A549 (cell line): ENCODE results near the gene XKR7.

Experiments used
- CBX2 ChIP-seq: fragments of 200-600 bp; sonication (generic); IDR thresholded peaks from 2 replicates; pipeline ENCODE4 v1.6.1; 2016; ENCODE audit warnings: low read depth, mild to moderate bottlenecking, borderline replicate concordance
- CTCF ChIP-seq: fragments of >200 bp; sonication (Bioruptor Twin); formaldehyde crosslinking; IDR thresholded peaks from 3 replicates; pipeline ENCODE4 v1.5.1; 2016
- KDM1A ChIP-seq: fragments of 200-600 bp; sonication (generic); IDR thresholded peaks from 2 replicates; pipeline ENCODE4 v1.6.1; 2016; ENCODE audit warnings: low read depth, mild to moderate bottlenecking
- POLR2A ChIP-seq: IDR thresholded peaks from 2 replicates; pipeline ENCODE4 v1.6.1; 2012; ENCODE audit warnings: mild to moderate bottlenecking, low read length
- TF ChIP-seq, protein P1 (sequence below): fragments of 200-600 bp; sonication (generic); IDR thresholded peaks from 2 replicates; pipeline ENCODE4 v1.6.1; 2016; ENCODE audit warnings: antibody characterized with exemption, mild to moderate bottlenecking, moderate library complexity
- TF ChIP-seq, protein P2 (sequence below): fragments of 450-650 bp; IDR thresholded peaks from 2 replicates; pipeline ENCODE4 v1.6.1; 2014; ENCODE audit warnings: antibody characterized with exemption

- TF ChIP-seq, protein P1, sequence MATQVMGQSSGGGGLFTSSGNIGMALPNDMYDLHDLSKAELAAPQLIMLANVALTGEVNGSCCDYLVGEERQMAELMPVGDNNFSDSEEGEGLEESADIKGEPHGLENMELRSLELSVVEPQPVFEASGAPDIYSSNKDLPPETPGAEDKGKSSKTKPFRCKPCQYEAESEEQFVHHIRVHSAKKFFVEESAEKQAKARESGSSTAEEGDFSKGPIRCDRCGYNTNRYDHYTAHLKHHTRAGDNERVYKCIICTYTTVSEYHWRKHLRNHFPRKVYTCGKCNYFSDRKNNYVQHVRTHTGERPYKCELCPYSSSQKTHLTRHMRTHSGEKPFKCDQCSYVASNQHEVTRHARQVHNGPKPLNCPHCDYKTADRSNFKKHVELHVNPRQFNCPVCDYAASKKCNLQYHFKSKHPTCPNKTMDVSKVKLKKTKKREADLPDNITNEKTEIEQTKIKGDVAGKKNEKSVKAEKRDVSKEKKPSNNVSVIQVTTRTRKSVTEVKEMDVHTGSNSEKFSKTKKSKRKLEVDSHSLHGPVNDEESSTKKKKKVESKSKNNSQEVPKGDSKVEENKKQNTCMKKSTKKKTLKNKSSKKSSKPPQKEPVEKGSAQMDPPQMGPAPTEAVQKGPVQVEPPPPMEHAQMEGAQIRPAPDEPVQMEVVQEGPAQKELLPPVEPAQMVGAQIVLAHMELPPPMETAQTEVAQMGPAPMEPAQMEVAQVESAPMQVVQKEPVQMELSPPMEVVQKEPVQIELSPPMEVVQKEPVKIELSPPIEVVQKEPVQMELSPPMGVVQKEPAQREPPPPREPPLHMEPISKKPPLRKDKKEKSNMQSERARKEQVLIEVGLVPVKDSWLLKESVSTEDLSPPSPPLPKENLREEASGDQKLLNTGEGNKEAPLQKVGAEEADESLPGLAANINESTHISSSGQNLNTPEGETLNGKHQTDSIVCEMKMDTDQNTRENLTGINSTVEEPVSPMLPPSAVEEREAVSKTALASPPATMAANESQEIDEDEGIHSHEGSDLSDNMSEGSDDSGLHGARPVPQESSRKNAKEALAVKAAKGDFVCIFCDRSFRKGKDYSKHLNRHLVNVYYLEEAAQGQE: no peak
- TF ChIP-seq, protein P2, sequence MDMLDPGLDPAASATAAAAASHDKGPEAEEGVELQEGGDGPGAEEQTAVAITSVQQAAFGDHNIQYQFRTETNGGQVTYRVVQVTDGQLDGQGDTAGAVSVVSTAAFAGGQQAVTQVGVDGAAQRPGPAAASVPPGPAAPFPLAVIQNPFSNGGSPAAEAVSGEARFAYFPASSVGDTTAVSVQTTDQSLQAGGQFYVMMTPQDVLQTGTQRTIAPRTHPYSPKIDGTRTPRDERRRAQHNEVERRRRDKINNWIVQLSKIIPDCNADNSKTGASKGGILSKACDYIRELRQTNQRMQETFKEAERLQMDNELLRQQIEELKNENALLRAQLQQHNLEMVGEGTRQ: no peak
- TF ChIP-seq POLR2A (no peak), KDM1A (no peak), CTCF (no peak), CBX2 (no peak)
Observed at GRCh38 chr20:32004963-32005362, 37.0 kb downstream of the XKR7 start.
